ENCODE results near the gene AFMID. TPM values are rescaled to one million over a fixed set of nuclear protein-coding genes. Genes with fewer than 3 reads are reported as not detected.
"Not testable (repeated sequence)": the region's sequence is repeated elsewhere in the genome, so short reads cannot be mapped to it uniquely, and the experiment has no call there.

AFMID gene
- total RNA-seq, 1 donor from 2014 or later = 35.1 TPM

DNA sequence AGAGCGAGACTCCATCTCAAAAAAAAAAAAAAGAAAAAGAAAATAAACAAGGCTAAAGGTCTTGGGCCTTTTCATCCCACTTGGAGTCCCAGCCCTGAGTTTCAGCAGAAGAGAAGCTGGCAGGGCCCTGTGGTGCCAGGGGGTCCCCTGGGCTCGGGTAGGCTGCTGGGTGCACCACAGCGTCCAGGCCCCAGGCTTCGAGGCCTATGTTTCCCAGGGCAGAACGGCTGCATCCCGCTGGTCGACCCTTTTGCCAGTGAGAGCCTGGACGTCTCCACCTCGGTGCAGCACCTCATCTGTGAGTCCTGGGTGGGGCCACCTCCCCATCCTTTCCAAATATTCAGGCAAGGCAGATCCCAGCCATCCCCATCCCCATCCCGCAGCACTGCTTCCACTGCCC is 46.5 kb downstream of the AFMID start:
- Mint-ChIP-seq H3K36me3 (ENCODE audit: unreplicated experiment) (no peaks in the 10 kb centered on the region), H3K9me3 (ENCODE audit: unreplicated experiment) (no peaks in the 10 kb centered on the region), H3K4me1 (ENCODE audit: unreplicated experiment) (no peaks in the 10 kb centered on the region), H3K27me3 (ENCODE audit: unreplicated experiment) (peaks cover 23% of the 10 kb centered on the region), H3K4me3 (ENCODE audit: unreplicated experiment) (no peak overlapping the region), H3K27ac (ENCODE audit: unreplicated experiment) (no peak overlapping the region)
- TF ChIP-seq, protein P1, sequence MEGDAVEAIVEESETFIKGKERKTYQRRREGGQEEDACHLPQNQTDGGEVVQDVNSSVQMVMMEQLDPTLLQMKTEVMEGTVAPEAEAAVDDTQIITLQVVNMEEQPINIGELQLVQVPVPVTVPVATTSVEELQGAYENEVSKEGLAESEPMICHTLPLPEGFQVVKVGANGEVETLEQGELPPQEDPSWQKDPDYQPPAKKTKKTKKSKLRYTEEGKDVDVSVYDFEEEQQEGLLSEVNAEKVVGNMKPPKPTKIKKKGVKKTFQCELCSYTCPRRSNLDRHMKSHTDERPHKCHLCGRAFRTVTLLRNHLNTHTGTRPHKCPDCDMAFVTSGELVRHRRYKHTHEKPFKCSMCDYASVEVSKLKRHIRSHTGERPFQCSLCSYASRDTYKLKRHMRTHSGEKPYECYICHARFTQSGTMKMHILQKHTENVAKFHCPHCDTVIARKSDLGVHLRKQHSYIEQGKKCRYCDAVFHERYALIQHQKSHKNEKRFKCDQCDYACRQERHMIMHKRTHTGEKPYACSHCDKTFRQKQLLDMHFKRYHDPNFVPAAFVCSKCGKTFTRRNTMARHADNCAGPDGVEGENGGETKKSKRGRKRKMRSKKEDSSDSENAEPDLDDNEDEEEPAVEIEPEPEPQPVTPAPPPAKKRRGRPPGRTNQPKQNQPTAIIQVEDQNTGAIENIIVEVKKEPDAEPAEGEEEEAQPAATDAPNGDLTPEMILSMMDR (IDR thresholded peaks at IDR 0.05) = no peak
- DNase-seq (ENCODE audit: extremely low spot score, unreplicated experiment) = no peak

DNA sequence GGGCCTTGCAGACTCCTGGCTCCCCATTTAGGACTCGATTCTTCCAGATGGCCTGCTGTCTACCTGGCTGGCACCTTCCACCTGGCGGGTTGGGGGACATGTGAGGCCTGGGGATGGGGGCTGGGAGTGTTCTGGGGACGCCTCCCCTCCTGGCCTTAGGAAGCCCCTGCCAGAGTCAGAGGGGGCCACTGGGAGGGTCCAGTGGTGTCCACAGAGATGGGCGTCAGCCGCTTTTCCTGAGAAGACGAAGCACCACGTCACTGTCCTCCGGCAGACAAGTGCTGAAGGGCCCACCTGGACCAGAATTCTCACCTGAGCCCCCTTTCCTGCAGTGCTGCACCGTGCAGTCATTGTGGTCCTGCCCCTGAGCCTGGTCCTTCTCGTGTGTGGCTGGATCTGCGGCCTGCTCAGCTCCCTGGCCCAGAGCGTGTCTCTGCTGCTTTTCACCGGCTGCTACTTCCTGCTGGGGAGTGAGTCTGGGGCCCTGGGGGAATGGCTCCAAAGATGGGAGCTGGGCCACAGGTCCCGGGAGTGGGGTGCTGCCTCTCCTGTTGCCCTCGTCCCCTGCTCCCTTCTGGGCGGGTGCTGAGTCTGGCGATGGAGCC is 47.2 kb downstream of the AFMID start:
- no peak overlapping the region for H3K4me3 Mint-ChIP-seq (ENCODE audit: unreplicated experiment)
- no peaks in the 10 kb centered on the region for H3K9me3 Mint-ChIP-seq (ENCODE audit: unreplicated experiment)
- H3K36me3 Mint-ChIP-seq (ENCODE audit: unreplicated experiment) = no peaks in the 10 kb centered on the region
- TF ChIP-seq, protein P1 (IDR thresholded peaks at IDR 0.05) = no peak
- peaks cover 23% of the 10 kb centered on the region for H3K27me3 Mint-ChIP-seq (ENCODE audit: unreplicated experiment)
- H3K4me1 Mint-ChIP-seq (ENCODE audit: unreplicated experiment) = no peaks in the 10 kb centered on the region
- H3K27ac Mint-ChIP-seq (ENCODE audit: unreplicated experiment) = no peak overlapping the region
- DNase-seq (ENCODE audit: extremely low spot score, unreplicated experiment) = no peak

- H3K4me1 Mint-ChIP-seq (ENCODE audit: unreplicated experiment); H3K27ac Mint-ChIP-seq (ENCODE audit: unreplicated experiment); H3K9me3 Mint-ChIP-seq (ENCODE audit: unreplicated experiment); H3K4me3 Mint-ChIP-seq (ENCODE audit: unreplicated experiment); H3K36me3 Mint-ChIP-seq (ENCODE audit: unreplicated experiment); DNase-seq (ENCODE audit: extremely low spot score, unreplicated experiment): not testable (repeated sequence)
- peaks cover 23% of the 10 kb centered on the region for H3K27me3 Mint-ChIP-seq (ENCODE audit: unreplicated experiment)
Measured at GRCh38 chr17:78235022-78235421, 47.9 kb downstream of the AFMID start.

GRCh38 chr17:78235885-78236284 is 48.7 kb downstream of the AFMID start:
- Mint-ChIP-seq H3K9me3 (ENCODE audit: unreplicated experiment) (no peaks in the 10 kb centered on the region), H3K4me3 (ENCODE audit: unreplicated experiment) (no peak overlapping the region), H3K27ac (ENCODE audit: unreplicated experiment) (no peak overlapping the region), H3K4me1 (ENCODE audit: unreplicated experiment) (no peaks in the 10 kb centered on the region), H3K36me3 (ENCODE audit: unreplicated experiment) (no peaks in the 10 kb centered on the region), H3K27me3 (ENCODE audit: unreplicated experiment) (peaks cover 18% of the 10 kb centered on the region)
- TF ChIP-seq, protein P1 (IDR thresholded peaks at IDR 0.05) = no peak
- DNase-seq (ENCODE audit: extremely low spot score, unreplicated experiment) = peak; percentile 78

DNA sequence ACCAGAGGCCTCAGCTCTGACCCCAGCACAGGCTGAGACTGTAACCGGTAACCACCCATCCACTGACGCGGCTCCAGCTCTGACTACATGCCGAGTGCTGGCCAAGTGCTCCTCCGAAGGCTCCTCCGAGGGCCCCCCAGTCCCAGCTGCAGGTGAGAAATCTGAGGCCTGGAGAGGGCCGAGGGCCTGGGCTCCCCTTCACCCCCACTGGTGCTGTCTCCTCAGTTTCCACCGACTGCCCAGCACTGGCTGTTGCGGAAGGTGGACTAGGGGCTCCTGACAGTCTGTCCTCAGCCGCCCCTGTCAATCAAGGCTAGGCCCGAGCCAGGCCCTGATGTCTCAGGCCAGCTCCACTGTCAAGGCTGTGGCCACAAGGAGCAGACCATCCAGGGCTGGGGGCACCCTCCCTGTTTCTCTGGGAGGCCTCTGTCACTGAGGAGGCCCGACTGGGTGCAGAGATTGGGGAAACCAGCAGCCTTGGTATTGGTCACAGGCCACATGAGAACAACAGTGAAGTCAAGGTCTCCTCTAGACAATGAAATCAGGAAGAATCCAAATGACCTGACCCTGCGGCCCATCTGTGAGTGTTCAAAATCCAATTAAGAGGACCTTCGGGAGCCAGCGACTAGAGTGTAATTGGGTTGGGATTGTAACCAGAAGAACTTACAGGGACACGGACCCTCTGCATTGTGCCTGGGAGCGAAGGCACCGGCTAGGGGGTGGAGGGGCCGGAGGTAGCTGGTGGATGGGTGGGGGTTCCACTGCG is 49.4 kb downstream of the AFMID start:
- H3K4me1 Mint-ChIP-seq (ENCODE audit: unreplicated experiment) = no peaks in the 10 kb centered on the region
- no peak overlapping the region for H3K27ac Mint-ChIP-seq (ENCODE audit: unreplicated experiment)
- no peaks in the 10 kb centered on the region for H3K9me3 Mint-ChIP-seq (ENCODE audit: unreplicated experiment)
- H3K4me3 Mint-ChIP-seq (ENCODE audit: unreplicated experiment) = no peak overlapping the region
- no peaks in the 10 kb centered on the region for H3K36me3 Mint-ChIP-seq (ENCODE audit: unreplicated experiment)
- no peak for DNase-seq (ENCODE audit: extremely low spot score, unreplicated experiment)
- H3K27me3 Mint-ChIP-seq (ENCODE audit: unreplicated experiment) = peaks cover 13% of the 10 kb centered on the region
- TF ChIP-seq, protein P1 (IDR thresholded peaks at IDR 0.05) = no peak

All from osteocyte (in vitro differentiated cells).